Hepatic stellate cell (primary cell): ENCODE data around the gene SH3PXD2A.
"Not testable (repeated sequence)": the region's sequence is repeated elsewhere in the genome, so short reads cannot be mapped to it uniquely, and the experiment has no call there.

ENCODE experiments used
- DNase-seq: peaks from one replicate; pipeline ENCODE4 v3.0.0; 2011; ENCODE audit warnings: low spot score

Gene SH3PXD2A

DNA sequence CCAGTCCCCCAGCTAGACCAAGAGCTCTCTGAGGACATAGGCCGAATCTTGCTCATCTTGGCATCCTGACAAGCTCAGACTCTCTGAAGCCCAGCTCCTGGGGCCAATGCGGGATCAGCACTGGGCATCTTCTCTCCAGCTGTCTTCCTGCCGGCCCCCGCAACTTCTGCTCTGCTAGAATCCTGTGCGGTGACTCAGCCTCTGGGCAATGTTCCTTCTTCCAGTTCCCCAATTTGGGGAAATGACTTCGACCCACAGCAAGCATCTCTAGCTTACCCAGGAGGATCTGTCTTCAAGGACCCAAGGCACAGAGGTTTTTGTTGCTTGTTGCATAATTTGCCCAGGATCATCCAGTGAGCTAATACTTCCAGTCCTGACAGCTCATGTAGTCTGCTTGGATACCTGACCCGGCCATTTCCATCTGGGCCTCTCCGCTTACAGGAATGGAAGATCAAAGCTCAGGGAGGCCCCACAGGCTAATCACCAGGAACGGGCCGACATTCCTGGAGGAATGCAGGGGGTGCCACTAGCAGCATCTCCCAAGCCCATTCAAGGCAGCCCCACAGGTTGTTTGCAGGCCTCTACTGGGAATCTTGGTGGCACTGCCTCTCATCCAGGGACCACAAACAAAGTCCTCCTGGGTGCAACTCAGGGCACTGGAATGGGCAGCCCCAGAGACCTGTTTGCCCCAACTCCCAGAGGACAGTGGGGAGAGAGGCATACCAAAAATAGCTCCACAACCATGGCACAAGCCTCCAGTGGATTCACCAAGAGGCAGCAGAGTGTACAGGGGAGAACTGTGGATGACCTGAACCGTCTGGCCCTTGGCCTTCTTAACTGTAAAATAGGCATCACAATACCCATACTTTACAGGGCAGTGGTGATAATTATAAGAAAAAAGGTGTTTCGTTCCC is 210.0 kb downstream of the SH3PXD2A start:
- peak; percentile 94 for DNase-seq

DNA sequence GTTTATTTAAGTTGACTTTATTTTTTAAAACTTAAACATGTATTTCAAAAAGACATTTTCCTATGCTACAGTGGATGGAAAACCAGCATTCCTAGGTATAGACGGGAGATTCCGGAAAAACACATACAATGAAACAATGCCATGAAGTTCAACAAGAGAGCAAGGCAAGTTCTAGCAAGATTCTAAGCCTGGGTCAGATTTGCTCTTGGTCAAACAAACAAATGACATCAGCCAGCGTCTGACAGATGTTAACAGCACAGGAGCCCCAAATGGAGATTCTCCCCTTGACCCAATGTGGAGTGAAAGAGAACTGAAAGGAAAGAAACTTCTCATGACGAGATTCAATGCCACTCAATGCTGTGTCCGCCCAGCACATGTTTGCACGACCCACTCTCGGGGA is 212.0 kb downstream of the SH3PXD2A start:
- DNase-seq = no peak

DNA sequence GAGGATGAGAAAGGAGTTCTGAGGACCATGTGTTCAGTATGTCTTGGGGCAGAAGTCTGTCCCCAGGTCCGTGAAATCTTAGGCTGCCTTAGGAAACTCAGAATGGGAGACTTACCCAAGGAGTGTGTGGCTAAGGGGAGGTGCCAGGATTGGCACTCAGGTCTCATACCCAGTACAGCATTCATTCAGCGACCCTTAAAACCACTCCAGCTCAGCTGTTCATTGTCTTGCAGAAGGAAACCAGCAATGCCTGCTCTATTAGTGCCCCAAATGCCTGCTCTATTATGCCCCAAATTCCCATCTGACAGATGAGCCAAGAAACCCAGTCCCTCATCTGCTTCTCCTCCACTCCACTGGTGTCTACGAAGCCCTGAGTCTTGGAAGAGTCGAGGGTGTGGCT is 214.1 kb downstream of the SH3PXD2A start:
- no peak for DNase-seq

DNA sequence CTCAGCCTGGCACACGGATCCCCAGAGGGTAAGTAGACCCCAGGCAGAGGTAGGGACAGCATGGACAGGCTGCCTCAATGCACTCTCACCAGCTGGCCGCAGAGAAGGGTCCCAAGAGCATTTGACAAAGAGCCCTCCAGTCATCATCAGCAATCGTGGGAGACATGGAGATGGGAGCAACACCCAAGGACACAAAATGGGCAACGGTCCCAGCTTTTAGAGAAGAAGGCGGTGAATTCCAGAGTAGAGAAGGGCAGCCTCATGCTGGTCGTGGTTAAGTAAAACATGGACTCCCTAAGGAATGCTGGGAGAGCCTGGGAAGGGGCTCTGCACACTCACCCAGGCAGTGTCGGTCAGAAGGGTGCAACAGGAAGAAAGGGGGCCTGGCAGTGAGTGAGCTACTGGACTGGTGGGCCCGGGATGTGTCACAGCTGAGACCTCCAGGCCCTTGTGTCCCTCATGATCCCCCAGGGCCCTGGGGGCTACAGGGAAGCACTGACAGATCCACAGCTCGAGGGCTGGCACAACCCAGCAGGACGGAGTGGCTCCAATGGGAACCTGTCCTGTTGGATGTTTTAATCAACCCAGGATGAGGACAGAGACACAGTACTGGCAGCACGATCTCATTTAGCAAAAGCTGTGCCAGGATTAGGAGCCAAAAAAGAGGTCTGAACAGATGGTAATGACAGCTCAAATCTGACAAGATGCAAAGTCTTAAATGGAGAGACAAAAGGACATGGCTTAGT is 214.8 kb downstream of the SH3PXD2A start:
- DNase-seq = no peak

DNA sequence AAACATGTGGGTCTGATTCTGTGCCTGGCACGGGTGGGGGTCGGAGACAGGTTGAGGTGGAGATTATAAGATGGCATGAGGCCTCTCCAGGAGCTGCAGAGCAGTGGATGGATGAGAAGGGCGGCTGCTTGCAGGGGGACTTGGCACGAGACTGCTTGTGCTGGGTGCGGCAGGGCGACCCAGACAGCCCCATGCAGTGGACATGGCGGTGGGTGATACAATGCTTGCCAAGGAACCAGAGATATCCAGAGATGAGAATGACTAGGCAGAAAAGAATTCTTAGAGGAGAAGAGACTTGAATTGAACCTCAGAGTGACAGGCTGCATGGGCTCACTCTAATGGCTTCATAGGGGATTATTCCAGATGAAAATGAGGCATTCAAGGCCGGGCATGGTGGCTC is 216.4 kb downstream of the SH3PXD2A start:
- no peak for DNase-seq

DNA sequence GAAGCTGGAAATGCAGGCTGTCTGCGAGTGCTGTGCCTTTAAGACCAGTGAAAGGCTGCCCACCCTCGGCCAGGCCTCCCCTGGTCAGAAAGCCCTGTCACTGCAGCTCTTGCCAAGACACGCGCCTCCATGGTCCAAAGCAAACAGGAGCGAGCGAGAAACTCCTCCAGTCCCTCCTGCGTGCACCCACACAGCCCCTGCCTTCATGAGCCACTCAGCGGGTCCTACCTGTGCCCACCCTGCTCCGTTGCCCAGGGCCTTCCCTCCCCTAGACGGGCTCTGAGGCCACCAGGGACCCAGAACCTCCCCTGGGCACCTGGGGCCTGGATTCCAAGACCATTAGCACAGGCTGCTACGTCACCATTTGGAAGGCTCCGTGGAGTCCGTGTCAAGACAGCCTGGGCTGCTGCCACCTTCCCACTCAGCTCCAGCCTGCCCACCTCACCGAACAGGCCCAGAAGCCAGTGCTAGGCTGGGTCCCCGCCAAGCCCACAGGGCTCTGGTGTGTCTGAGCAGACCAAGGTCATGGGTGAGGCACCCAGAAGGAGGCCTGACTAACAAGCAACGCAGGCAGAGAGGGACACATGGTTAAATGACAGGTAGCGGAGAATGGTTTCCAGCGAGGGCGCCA is 217.3 kb downstream of the SH3PXD2A start:
- DNase-seq = peak; percentile 55

DNA sequence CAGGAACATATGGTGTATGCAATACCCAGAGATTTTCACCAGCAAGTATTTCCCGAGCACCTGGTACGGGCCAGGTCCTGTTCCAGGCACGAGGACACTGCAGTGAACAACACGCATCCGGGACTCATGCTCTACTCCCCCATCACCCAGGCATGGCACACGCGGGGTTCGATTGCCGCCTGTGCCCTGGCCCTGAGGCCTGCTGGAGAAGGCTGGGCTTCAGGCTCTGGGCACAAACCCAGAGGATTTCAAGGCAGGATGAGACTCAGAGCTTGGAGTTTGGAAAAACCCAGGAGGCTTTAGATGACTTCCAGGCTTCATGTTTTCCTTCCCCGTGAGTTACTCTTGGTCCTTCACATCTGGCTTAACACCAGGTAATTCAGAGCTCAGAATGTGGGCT is 218.4 kb downstream of the SH3PXD2A start:
- DNase-seq = no peak

DNA sequence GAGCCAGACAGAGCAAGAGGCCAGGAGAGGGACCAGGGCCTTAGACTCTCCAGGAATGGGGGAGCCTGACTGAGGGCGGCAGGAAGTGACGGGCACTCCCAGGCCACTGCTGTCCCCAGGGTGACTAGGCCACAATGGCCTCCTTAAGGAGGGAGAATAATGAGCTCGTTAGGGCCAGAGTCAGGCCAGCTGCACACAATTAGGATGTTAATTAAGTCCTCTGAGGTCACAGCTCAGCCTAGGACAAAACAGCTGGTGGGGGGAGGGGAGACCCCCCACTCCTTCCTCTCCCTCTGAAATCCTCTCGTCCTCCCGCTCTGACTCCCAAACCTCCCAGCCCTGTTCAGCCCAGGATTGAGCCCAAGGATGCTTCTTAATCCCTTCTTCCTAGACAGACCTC is 218.9 kb downstream of the SH3PXD2A start:
- no peak for DNase-seq

DNA sequence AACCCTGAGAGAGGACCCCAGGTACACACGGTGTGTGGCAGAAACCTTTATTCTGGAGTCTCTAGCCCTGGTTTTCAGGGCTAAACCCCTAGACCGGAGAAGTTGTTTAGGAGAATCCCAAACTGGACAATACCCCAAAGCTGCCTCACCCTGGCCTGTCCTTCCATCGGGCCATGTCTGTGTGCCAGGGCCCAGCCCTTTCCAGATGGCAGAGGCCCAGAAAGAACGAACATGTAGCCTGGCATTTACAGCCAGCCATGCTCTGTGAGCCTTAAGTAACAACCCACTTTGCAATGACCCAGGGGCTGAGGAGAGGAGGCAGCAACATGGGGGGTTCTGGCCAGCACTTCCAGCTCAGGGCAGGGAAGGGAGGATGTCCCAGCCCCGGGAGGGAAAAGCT is 219.8 kb downstream of the SH3PXD2A start:
- no peak for DNase-seq

DNA sequence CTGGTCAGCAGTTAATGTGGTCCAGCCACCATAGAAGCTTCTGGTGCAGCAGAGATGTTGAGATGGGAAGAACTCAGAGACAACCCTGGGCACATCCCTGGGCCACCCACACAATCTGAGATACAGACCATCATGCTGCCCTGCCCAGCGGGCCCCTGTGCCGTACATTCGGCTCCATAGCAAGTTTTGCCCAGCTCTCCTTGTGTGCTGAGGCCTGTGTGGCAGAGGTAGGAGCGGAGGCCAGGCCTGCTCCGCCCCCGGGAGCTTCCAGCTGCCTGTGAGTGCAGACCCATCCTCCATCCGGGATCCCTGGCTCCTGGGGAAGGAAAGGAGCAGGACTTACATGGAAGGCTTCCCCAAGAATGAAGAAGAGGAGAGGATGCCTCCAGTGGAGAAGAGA is 221.5 kb downstream of the SH3PXD2A start:
- no peak for DNase-seq

DNA sequence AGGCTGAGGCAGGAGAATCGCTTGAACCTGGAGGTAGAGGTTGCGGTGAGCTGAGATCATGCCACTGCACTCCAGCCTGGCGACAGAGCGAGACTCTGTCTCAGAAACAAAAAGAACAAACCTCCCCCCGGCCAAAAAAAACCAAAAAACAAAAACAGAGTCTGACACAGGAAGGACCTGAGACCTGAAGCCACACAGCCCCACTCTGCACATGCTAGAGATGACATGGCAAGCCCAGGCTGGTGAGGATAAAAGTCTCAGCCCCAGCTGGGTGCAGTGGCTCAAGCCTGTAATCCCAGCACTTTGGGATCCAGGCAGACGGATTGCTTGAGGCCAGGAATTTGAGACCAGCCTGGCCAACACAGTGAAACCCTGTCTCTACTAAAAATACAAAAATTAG is 222.5 kb downstream of the SH3PXD2A start:
- DNase-seq = not testable (repeated sequence)

DNA sequence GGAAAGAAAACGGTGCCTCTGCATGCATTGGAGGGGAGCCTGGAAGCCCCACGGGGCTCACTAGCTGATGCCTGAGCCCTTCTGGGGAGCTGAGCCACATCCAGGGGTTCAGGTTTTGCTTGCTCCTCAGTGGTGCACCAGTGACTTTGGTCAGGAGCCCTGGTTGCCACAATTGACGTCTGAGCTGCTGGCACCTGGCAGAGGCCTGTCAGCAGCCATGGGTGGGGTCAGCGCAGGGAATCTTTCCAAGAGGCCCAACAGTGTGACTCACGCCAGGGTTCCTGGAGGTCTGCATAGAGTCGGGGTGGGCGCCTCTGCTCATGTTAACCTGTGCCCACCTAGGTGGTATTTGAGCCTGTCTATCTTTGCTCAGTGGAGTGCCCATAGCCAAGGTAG is 223.1 kb downstream of the SH3PXD2A start:
- no peak for DNase-seq

DNA sequence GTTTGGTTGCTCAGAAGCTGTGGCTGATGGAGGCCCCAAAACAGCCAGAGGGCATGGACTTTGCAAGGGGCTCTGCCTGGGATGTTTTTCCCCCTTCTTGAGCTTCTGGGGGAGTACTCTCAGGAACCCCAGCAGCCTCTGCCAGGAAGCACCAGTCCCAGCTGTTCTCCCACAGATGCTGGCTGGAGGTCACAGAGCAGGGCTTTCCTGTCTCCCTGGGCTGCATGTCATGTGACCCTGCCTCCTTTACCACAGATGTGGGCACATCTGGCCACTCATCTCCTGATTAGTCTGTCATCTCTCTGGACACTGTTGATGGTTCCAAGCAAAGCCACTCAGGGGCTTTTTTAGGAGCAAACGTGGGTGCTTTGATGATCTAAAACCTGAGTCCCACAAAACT is 225.2 kb downstream of the SH3PXD2A start:
- DNase-seq = no peak

DNA sequence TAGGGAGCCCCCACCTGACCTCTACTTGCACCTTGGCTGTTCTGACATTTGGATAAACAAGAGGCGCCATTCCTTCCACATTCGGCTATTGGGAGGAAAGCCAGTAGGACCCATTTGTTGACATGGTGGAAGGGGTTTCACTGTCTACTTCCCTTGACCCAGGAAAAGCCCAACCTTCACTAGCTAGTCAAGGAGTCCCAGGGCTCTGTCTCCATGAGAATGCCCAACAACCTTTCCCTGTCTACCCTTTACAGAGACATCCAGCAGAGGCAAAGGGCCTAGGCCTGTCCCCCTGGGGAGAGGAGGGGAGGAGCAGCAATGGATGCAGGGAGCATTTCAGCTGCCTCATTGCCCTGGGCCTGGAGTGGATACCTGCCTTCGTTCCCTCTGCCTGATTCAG is 225.8 kb downstream of the SH3PXD2A start:
- DNase-seq = no peak

DNA sequence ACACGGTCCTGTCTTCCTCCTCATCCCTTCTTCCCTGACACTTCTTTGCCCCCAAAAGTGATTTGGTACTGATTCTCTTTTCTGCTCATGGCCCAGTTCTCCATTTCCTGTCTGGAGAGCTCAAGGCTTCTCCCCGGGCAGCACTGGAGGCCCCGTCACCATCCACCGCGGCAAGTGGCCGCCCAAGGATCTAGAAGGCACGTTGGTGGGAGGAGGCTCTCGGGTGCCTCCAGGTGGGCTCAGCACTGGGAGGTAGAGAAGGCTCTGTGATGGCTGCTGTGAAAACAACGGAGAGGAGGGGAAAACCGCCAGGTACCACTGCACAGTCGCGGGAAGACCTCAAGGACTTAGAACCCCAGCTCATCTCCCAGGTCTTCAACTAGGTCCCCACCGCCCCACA is 227.5 kb downstream of the SH3PXD2A start:
- DNase-seq = no peak

DNA sequence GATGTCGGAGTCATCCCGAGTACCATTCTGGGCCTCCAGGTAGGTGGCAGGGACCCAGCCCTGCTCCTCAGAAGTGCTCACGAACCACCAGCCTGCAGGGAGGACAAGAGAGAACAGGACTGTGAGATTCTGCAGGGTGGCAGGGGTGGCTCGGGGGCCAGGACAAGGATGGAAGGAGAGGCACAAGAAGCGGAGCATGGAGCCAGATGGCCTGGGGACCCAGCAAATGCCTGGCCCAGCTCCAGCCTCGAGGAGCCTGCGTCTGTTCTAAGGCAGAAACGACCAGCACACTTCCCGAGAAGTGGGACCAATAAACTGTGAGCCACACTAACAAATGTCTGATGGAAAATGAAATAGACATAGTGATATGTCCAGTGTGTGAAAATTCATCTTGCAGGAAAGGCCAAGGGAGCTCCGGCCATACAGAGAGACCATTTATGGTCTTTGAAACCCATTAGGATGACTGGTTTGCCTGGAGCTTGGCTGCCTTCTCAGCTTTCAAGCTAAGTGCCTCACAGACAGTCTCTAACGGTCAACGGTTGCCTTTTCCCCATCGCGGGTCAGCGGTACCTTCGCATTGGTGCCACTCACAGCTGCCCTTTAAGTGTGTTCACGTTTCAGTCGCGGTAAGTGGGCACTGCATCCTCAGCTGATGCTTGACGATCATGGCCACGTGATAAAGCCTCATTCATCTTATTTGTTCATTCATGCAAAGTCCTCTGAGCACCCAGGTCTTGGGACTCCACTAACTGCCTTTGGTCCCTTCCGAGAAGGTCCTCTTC is 228.1 kb downstream of the SH3PXD2A start:
- DNase-seq = no peak

DNA sequence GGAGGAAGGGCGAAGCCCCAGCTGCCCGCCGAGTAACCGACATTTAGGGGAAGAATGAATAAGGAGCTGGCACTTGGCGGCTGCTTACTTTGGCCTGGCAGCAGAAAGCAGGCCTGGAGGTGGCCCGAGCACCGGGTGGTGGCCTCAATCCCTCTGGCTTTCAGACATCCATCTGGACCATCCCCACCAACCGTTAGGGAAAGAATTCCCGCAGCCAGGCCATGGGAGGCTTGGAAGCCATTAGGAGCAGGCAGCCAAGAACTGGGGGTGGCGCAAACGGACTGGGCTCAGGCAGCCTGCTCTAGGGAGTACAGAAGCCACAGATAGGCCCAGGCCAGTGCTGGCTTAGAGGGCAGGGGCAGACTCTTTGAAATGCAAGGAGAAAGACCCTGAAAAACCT is 229.2 kb downstream of the SH3PXD2A start:
- no peak for DNase-seq

DNA sequence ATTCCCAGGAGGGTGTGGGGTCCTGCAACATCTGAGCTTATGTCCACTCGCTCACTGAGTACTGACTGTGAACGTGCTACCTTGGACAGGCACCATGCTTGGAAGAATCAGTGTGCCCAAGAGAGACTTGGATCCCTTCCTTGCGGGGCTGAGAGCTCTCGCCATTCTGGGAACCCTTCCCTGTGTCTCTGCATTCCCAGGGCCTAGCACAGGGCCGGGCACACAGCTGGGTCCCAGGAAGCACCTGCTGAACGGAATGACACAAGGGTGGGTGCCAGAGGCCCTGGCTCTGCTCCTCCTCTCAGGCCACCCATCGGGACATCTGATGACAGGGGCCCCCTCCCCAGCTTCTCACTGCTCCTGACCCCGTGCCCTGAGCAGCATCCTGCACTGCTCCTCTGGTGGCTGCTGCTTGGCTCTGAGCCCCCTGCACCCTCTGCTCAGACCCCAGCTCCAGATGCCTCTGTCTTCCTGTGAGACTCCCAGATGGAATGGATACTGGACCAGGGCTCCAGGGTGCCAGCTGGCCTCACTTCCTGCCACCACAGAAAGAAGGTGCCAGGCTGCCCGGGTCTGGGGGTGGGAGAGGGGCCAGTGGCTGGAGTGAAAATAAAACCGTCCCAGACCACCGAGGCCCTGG is 232.3 kb downstream of the SH3PXD2A start:
- DNase-seq = no peak

DNA sequence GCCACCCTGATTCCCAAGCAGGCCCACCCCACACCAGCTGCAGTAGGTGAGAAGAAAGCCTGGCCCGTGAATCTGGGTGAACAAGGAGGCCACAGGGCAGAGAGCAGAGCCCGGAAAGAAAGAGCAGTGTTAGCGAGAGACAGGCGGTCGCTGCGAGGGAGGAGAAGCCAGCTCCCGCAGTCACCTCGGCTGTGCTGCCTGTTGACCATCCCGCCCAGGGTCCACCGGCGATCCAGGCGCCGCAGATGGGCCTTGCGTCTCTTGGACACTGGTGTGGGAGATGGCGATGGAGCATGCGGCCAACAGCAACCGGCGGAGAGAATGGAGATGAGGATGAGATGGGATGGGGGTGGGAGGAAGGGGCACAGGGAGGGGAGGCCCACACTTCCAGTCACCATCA is 233.1 kb downstream of the SH3PXD2A start:
- no peak for DNase-seq

DNA sequence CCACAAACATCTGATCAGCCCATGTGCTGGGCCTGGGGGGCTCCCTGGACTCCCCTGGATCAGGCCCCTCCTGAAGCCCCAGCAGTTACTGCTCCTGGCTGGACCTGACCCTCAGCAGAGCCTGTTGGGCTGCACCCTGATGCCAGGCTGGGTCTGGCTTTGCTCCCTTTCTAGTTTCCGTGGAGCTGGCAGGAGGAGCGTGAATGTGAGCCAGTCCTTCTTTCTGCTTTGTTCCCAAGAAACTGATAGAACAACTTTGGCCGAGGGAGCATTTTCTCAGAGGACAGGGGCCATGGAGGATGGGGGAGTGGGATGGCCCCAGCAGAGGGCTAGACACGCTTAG is 233.6 kb downstream of the SH3PXD2A start:
- no peak for DNase-seq

DNA sequence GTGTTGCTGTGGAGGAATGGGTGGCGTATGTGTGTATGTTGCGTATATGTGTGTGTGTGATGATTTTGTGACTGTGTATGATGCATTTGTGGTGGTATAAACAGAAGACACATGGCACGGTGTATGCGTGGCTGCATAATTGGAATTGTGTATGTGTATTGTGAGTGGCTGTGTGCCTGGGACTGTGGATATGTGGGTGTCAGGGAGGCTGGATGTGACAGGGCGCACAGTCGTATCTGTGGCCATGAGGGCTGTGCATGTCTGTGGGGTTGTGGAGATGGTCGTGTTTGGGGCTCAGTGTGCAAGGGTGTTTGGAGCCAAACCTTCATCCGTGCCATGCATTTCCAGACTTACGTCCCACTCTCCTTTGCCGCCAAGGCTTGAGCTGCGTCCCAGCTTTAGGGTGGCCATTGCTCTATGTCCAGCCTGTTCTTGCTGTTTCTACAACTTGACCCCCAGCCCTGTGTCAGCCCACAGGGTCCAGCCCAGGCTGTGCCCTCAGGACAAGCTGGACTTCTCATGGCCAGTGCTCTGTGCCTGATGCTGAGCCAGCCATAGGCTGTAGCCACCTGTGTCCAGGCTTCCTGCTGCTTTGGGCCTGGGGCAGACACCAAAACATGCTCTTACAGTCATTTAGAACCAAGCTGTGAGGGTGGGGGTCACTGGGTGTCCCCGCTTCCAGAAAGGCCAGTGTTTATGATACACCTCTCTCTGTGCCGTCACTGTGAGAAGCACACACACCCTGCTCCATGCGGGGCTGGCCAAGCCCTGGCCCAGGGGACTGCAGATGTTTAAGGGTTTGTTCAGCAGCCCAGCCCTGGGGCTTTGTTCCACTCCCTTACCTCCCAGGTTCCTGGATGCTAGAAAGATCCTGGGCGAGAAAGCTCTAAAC is 234.2 kb downstream of the SH3PXD2A start:
- no peak for DNase-seq
